SK-N-SH (cell line): ENCODE data around the gene XG. TPM values are rescaled to one million over a fixed set of nuclear protein-coding genes. Genes with fewer than 3 reads are reported as not detected.

ENCODE experiments used
- CTCF ChIA-PET: fragments of 300-600, 350-600 bp; formaldehyde crosslinking; extraction: SDS; loops from one replicate; lab custom pipeline; 2021; lab: Yijun Ruan, JAX
- POLR2A ChIA-PET: fragments of 350-600 bp; sonication (Branson Sonifier 250); formaldehyde crosslinking; extraction: SDS; loops from one replicate; lab custom pipeline; 2020; ENCODE audit warnings: antibody characterized with exemption, inconsistent platforms; lab: Yijun Ruan, JAX
- DNase-seq: peaks from one replicate; pipeline ENCODE4 v3.0.0; 2012
- H2AFZ ChIP-seq: fragments of 200-600 bp; sonication (generic); 2 replicates; pipeline ENCODE4 v1.8.1; 2016; ENCODE audit warnings: antibody characterized with exemption, mild to moderate bottlenecking, low read depth
- H3F3A ChIP-seq: fragments of 200-600 bp; sonication (generic); replicated peaks from 2 replicates; pipeline ENCODE3; 2016; ENCODE audit warnings: antibody characterized with exemption, mild to moderate bottlenecking; ENCODE audit not compliant: insufficient read depth
- H3K27ac ChIP-seq, 2 experiments: fragments of 200-500 bp in 1 of 2; fragments of 200-600 bp in 1 of 2; sonication (Bioruptor generic) in 1 of 2; sonication (generic), shearing (Covaris generic) in 1 of 2; 2 replicates each; pipeline versions ENCODE4 v1.5.1 to v1.6.1; 2014 to 2016; ENCODE audit warnings: low read depth in 2 of 2, inconsistent platforms in 1 of 2, low read length in 1 of 2, mild to moderate bottlenecking in 1 of 2, mixed read lengths in 1 of 2
- H3K27me3 ChIP-seq: fragments of 200-600 bp; sonication (generic), shearing (Covaris generic); 2 replicates; pipeline ENCODE4 v1.6.1; 2016; ENCODE audit warnings: mixed run types; ENCODE audit not compliant: insufficient read depth
- H3K36me3 ChIP-seq, 2 experiments: fragments of 200-500 bp in 1 of 2; fragments of 200-600 bp in 1 of 2; sonication (Bioruptor generic) in 1 of 2; sonication (generic) in 1 of 2; replicated peaks in 1 of 2; 2 replicates each; pipeline versions ENCODE3 to v1.5.1; 2014 to 2016; ENCODE audit warnings: low read length in 1 of 2, mild to moderate bottlenecking in 1 of 2; ENCODE audit not compliant: insufficient read depth in 2 of 2, control insufficient read depth in 1 of 2
- H3K4me1 ChIP-seq, 2 experiments: fragments of 200-500 bp in 1 of 2; fragments of 200-600 bp in 1 of 2; sonication (Bioruptor generic) in 1 of 2; sonication (generic), shearing (Covaris generic) in 1 of 2; 2 replicates each; pipeline versions ENCODE4 v1.5.1 to v1.6.1; 2014 to 2016; ENCODE audit warnings: low read depth in 1 of 2, low read length in 1 of 2, mixed run types in 1 of 2; ENCODE audit not compliant: insufficient read depth in 2 of 2, control insufficient read depth in 1 of 2
- H3K4me2 ChIP-seq: fragments of 200-600 bp; sonication (generic), shearing (Covaris generic); 2 replicates; pipeline ENCODE4 v1.6.1; 2017; ENCODE audit warnings: mixed run types
- H3K4me3 ChIP-seq, 2 experiments: fragments of 200-500 bp in 1 of 2; fragments of 200-600 bp in 1 of 2; sonication (Bioruptor generic) in 1 of 2; sonication (generic), shearing (Covaris generic) in 1 of 2; 2 replicates each; pipeline versions ENCODE4 v1.5.1 to v1.8.1; 2014 to 2016; ENCODE audit warnings: low read depth in 2 of 2, inconsistent platforms in 1 of 2, low read length in 1 of 2, mild to moderate bottlenecking in 1 of 2, mixed read lengths in 1 of 2, moderate library complexity in 1 of 2
- H3K79me2 ChIP-seq: fragments of 200-600 bp; sonication (generic); 2 replicates; pipeline ENCODE4 v1.8.1; 2017; ENCODE audit warnings: mild to moderate bottlenecking; ENCODE audit not compliant: insufficient read depth
- H3K9ac ChIP-seq: fragments of 200-600 bp; sonication (generic); 2 replicates; pipeline ENCODE4 v1.6.1; 2017; ENCODE audit warnings: mixed run types
- H3K9me2 ChIP-seq: fragments of 200-600 bp; sonication (generic); 2 replicates; pipeline ENCODE4 v1.6.1; 2017; ENCODE audit warnings: mixed run types
- H3K9me3 ChIP-seq: fragments of 200-600 bp; sonication (generic); 2 replicates; pipeline ENCODE4 v1.6.1; 2017; ENCODE audit warnings: mixed run types, mild to moderate bottlenecking, moderate library complexity
- H4K20me1 ChIP-seq: fragments of 200-600 bp; sonication (generic); 2 replicates; pipeline ENCODE4 v1.6.1; 2017; ENCODE audit warnings: mild to moderate bottlenecking, mixed run types; ENCODE audit not compliant: insufficient read depth
- CHD2 ChIP-seq: fragments of 150-350 bp; IDR thresholded peaks from 2 replicates; pipeline ENCODE4 v1.6.1; 2018; ENCODE audit warnings: low read length; ENCODE audit not compliant: partially characterized antibody
- ELF1 ChIP-seq: IDR thresholded peaks from 2 replicates; pipeline ENCODE4 v1.4.0; 2012
- FOSL2 ChIP-seq: IDR thresholded peaks from 2 replicates; pipeline ENCODE4 v1.4.0; 2012; ENCODE audit warnings: low read depth, mild to moderate bottlenecking, moderate library complexity, borderline replicate concordance
- FOXM1 ChIP-seq: IDR thresholded peaks from 2 replicates; pipeline ENCODE4 v1.4.0; 2012; ENCODE audit warnings: low read depth, mild to moderate bottlenecking
- GABPA ChIP-seq: IDR thresholded peaks from 2 replicates; pipeline ENCODE4 v1.4.0; 2012; ENCODE audit warnings: low read depth, mild to moderate bottlenecking
- MXI1 ChIP-seq: IDR thresholded peaks from 2 replicates; pipeline ENCODE4 v1.6.1; 2012; ENCODE audit warnings: mild to moderate bottlenecking, low read depth, low read length, improper control_type of control experiment
- NFIC ChIP-seq: IDR thresholded peaks from 2 replicates; pipeline ENCODE4 v1.4.0; 2012; ENCODE audit warnings: borderline replicate concordance
- NRF1 ChIP-seq: IDR thresholded peaks from 2 replicates; pipeline ENCODE4 v1.6.1; 2012; ENCODE audit warnings: low read depth, mild to moderate bottlenecking, low read length
- RCOR1 ChIP-seq: fragments of 150-350 bp; IDR thresholded peaks from 2 replicates; pipeline ENCODE4 v1.6.1; 2017; ENCODE audit warnings: antibody characterized with exemption, low read length
- REST ChIP-seq: IDR thresholded peaks from 2 replicates; pipeline ENCODE4 v1.6.1; 2012; ENCODE audit warnings: mild to moderate bottlenecking, low read depth, low read length, moderate library complexity
- SIN3A ChIP-seq: IDR thresholded peaks from 2 replicates; pipeline ENCODE4 v1.6.1; 2012; ENCODE audit warnings: low read depth, mild to moderate bottlenecking, low read length, moderate library complexity, borderline replicate concordance
- TEAD4 ChIP-seq: IDR thresholded peaks from 2 replicates; pipeline ENCODE4 v1.4.0; 2012; ENCODE audit warnings: mild to moderate bottlenecking, borderline replicate concordance; ENCODE audit not compliant: insufficient read depth
- USF2 ChIP-seq: fragments of 150-350 bp; IDR thresholded peaks from 2 replicates; pipeline ENCODE4 v1.6.1; 2017; ENCODE audit warnings: antibody characterized with exemption, low read length, low read depth, borderline replicate concordance
- WGBS: methylation state at CpG from one replicate; pipeline ENCODE4 v1.1.6; 2017; ENCODE audit warnings: low lambda C conversion rate; 5-methylcytosine and 5-hydroxymethylcytosine counted together
- polyA plus RNA-seq, 3 experiments: library from polyadenylated mRNA; depleted of rRNA; stranded (reverse); fragments of >200 nt; gene quantifications; 2 replicates each; pipeline ENCODE4 v1.2.3, GENCODE V29; 2012
- TF ChIP-seq, protein P1 (sequence below): fragments of 150-350 bp; IDR thresholded peaks from 2 replicates; pipeline ENCODE4 v1.6.1; 2016; ENCODE audit warnings: mild to moderate bottlenecking, low read depth, low read length
- TF ChIP-seq, protein P2 (sequence below): IDR thresholded peaks from 2 replicates; pipeline ENCODE4 v1.4.0; 2012; ENCODE audit warnings: low read depth
- TF ChIP-seq, protein P3 (sequence below): IDR thresholded peaks from 2 replicates; pipeline ENCODE4; 2012
- TF ChIP-seq, protein P4 (sequence below): IDR thresholded peaks from 2 replicates; pipeline ENCODE4 v1.4.0; 2012; ENCODE audit warnings: low read depth, borderline replicate concordance

The XG gene
- polyA plus RNA-seq, 1 of the 3 experiments (the other 2 are of a cell fraction): 0.76 TPM

DNA sequence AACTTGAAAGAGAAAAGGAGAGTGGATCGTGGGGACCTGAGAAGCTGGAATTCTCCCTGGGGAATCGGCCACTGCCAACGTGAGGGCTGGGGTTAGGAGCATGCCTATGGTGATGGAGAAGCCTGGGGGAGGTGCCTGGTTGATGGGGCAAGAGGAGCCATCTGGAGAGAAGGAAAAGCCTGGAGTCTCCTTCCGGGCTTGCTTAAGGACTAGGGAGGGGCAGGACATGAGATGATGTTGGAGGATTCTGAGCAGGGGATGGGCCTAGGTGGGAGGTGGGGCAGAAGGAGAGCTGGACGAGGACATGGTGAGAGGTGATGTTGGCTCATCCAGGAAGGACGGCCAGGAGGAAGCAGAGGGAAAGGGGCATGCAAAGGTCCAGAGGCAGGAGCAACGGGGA lies 41.9 kb downstream of the XG start:
- H3K79me2 ChIP-seq: no peaks in the 10 kb centered on the region
- H2AFZ ChIP-seq: no peak overlapping the region
- TF ChIP-seq USF2 (no peak), NFIC (no peak), TEAD4 (no peak), CHD2 (no peak), RCOR1 (no peak), ELF1 (no peak), FOSL2 (no peak), REST (no peak), GABPA (no peak), NRF1 (no peak), SIN3A (no peak), MXI1 (no peak), FOXM1 (no peak)
- TF ChIP-seq, protein P1, sequence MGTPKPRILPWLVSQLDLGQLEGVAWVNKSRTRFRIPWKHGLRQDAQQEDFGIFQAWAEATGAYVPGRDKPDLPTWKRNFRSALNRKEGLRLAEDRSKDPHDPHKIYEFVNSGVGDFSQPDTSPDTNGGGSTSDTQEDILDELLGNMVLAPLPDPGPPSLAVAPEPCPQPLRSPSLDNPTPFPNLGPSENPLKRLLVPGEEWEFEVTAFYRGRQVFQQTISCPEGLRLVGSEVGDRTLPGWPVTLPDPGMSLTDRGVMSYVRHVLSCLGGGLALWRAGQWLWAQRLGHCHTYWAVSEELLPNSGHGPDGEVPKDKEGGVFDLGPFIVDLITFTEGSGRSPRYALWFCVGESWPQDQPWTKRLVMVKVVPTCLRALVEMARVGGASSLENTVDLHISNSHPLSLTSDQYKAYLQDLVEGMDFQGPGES: no peak
- TF ChIP-seq, protein P2, sequence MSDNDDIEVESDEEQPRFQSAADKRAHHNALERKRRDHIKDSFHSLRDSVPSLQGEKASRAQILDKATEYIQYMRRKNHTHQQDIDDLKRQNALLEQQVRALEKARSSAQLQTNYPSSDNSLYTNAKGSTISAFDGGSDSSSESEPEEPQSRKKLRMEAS: no peak
- TF ChIP-seq, protein P3, sequence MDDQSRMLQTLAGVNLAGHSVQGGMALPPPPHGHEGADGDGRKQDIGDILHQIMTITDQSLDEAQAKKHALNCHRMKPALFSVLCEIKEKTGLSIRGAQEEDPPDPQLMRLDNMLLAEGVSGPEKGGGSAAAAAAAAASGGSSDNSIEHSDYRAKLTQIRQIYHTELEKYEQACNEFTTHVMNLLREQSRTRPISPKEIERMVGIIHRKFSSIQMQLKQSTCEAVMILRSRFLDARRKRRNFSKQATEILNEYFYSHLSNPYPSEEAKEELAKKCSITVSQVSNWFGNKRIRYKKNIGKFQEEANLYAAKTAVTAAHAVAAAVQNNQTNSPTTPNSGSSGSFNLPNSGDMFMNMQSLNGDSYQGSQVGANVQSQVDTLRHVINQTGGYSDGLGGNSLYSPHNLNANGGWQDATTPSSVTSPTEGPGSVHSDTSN: no peak
- TF ChIP-seq, protein P4, sequence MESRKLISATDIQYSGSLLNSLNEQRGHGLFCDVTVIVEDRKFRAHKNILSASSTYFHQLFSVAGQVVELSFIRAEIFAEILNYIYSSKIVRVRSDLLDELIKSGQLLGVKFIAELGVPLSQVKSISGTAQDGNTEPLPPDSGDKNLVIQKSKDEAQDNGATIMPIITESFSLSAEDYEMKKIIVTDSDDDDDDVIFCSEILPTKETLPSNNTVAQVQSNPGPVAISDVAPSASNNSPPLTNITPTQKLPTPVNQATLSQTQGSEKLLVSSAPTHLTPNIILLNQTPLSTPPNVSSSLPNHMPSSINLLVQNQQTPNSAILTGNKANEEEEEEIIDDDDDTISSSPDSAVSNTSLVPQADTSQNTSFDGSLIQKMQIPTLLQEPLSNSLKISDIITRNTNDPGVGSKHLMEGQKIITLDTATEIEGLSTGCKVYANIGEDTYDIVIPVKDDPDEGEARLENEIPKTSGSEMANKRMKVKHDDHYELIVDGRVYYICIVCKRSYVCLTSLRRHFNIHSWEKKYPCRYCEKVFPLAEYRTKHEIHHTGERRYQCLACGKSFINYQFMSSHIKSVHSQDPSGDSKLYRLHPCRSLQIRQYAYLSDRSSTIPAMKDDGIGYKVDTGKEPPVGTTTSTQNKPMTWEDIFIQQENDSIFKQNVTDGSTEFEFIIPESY: no peak
- TF ChIP-seq, all 33 proteins: peak for 0

More for the DNA sequence above, 41.9 kb downstream of the XG start:
- no peak for DNase-seq
- Histone ChIP-seq H3K36me3 (no peaks in the 10 kb centered on the region), H4K20me1 (no peaks in the 10 kb centered on the region), H3F3A (no peaks in the 10 kb centered on the region), H3K9ac (no peak overlapping the region), H3K4me3 (no peak overlapping the region), H3K9me2 (no peaks in the 10 kb centered on the region), H3K9me3 (no peaks in the 10 kb centered on the region), H3K4me1 (no peaks in the 10 kb centered on the region), H3K27me3 (peaks cover 6% of the 10 kb centered on the region; the same call in 1 of the 2 replicates), H3K27ac (no peak overlapping the region), H3K4me2 (no peak overlapping the region)
- 27% methylated on average over 7 of the region's 7 CpGs for WGBS
- POLR2A ChIA-PET: no interaction called here
- CTCF ChIA-PET: no interaction called here
